AG09309 (cell line): ENCODE data around the gene CBLB.

Experiments used
- DNase-seq: peaks from one replicate; pipeline ENCODE4 v3.0.0-alpha.2; 2010; ENCODE audit warnings: low read depth
- H3K4me3 ChIP-seq: 2 replicates; pipeline ENCODE4 v1.5.1; 2011; ENCODE audit warnings: mild to moderate bottlenecking, low read depth, low read length, moderate library complexity; ENCODE audit not compliant: control insufficient read depth
- TF ChIP-seq, protein P1 (sequence below): IDR thresholded peaks from 2 replicates; pipeline ENCODE4 v1.5.1; 2011; ENCODE audit warnings: mild to moderate bottlenecking, low read depth, low read length, inconsistent platforms; ENCODE audit not compliant: insufficient read depth, control insufficient read depth; ENCODE audit errors: missing control alignments

The CBLB gene

DNA sequence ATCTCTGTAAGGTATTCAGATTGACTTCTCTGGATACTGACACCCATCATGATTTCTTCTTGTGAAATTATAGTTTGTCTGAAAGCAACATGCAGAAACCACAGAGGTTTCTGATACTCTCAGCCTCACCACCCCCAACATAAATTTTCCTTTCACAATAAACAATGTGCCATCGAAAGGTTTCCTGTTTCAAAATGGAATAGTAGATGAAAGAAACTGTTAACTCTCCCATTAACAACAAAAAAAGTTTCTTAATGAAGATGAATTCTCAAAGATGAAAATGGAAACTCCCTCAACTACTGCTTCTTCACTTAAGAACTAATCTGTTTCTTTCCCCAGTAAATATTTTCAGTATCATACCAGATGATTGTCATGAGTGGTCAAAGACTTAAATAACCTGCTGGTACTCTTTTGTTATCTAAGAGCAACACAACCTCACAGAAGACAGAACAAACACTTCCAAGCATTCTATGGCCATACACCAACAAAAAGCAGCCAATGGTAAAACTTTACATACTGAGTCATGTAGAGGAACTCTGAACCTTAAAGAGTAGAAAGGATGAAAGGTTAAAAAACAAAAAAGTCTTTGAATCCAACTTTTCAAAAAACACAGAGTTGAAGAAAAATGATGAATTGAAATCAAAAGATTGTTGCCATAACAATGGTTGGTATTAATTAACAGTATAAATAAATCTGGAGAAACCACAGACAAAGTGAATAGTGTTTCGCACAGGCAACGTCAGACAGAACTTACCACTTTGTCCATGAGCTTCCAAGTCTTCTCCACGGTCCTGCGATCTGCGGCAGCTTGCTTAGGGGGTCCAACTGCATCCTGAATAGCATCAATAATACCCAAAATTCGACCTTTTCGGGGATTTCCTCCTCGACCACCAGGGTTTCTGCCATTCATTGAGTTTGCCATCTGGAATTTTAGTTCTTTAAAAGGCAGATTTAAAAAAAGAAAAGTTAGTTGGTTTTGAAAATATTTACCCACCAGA, 1.9 kb downstream of the CBLB start:
- H3K4me3 ChIP-seq: peak overlapping the region; percentile 99
- no peak for DNase-seq
- TF ChIP-seq, protein P1, sequence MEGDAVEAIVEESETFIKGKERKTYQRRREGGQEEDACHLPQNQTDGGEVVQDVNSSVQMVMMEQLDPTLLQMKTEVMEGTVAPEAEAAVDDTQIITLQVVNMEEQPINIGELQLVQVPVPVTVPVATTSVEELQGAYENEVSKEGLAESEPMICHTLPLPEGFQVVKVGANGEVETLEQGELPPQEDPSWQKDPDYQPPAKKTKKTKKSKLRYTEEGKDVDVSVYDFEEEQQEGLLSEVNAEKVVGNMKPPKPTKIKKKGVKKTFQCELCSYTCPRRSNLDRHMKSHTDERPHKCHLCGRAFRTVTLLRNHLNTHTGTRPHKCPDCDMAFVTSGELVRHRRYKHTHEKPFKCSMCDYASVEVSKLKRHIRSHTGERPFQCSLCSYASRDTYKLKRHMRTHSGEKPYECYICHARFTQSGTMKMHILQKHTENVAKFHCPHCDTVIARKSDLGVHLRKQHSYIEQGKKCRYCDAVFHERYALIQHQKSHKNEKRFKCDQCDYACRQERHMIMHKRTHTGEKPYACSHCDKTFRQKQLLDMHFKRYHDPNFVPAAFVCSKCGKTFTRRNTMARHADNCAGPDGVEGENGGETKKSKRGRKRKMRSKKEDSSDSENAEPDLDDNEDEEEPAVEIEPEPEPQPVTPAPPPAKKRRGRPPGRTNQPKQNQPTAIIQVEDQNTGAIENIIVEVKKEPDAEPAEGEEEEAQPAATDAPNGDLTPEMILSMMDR: no peak

DNA sequence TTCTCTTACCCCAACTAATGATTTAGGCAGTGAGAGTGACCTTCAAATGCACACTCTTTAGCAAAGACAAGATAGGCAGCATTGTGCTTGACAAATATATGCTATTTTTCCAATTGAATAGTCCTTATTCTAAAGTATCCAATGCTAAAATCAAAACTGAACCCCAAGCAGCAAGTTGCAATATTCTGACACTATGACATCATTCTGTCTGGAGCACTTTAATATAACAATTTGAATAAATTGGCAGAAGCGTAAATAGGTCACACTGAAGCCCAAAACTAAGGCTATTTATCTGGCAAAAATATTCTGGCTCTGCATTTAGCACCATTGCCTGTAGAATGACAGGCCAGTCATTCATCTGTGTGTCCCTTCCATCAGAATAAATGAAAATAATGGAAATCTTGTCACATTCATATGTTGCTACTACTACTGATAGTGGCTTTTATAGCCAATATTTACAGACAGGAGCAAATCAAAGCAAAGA, 2.9 kb downstream of the CBLB start:
- TF ChIP-seq, protein P1: no peak
- DNase-seq: no peak
- peak overlapping the region; percentile 99 for H3K4me3 ChIP-seq

DNA sequence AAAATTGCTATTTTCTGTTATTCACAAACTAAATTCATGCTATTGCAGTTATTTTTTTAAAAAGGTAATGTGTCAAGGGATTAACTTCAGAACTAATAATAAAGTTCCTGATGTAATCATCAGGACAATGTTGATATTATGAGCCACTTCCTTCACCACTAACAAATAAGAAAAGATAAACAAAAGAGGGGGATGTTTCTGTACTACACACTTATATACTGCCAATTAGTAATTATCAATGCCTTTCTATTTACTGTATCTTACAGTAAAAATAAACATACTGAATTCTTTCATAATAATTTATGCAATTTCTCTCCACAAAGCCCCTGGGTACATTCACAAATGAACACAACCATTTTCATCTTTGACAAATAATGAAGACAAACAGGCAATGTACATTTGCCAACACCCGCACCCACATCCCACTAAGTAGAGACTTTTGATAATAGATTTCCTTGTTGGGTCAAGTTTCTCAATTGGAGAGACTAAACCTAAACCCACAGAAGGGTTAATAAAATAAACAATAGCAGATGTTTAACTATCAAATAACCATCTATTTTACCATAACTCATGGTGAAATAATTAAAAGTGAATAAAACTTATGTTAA, 3.7 kb downstream of the CBLB start:
- peak overlapping the region; percentile 99 for H3K4me3 ChIP-seq
- TF ChIP-seq, protein P1: no peak
- DNase-seq: no peak

DNA sequence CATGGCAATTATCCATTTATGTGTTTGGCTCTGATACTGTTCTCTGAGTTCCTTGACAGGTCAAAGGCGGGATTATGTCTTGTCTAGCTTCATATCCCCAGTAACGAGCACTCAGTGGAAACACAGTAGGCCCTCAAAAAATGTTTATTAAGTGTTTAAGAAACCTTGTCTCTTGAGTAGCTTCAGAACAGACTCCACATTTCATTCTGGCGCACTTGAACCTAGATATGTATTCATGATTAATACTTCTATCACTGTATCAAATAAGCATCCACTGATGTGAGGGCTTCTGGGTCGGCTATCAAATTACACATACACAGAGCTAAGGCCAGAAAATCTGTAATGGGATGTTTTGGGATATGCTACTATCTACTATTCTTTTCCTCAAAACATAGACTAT, 4.6 kb downstream of the CBLB start:
- DNase-seq: no peak
- H3K4me3 ChIP-seq: no peak overlapping the region
- TF ChIP-seq, protein P1: no peak

DNA sequence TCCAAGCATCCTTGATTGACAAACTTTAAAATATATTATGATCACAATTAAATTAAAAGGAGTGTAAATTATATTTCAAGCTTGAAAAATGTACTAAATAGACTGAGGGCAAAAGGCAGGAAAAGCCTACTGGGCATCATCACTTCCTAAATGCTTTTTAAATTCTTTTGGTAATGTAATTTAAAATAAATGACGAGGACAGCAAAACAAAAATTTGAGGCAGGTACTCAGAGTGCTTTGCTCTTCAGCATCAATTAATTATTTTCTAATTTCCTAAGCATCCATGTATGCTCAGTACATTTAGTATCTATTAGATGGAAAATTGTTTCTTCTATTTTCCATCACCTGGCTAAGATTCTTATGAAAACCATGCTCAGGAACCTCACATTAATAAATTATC, 5.2 kb downstream of the CBLB start:
- DNase-seq: no peak
- H3K4me3 ChIP-seq: no peak overlapping the region
- TF ChIP-seq, protein P1: no peak

DNA sequence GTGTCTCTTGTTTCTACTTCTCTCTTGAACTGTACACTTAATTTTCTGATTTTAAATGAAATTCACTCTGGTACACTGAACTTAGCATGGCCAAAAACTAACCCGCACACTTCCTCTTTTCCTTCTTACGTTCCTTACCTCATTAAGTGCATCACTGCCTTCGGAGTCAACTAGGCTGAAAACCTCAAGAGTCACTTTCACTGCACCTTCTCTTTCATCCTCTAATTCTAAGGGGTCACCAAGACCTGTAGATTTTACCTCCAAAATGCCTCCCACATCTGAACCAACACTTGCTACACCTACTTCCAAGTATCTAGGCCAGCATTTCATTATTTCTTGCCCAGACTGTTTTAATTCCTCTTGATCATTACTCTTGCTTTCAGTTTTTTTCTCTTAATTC, 6.6 kb downstream of the CBLB start:
- TF ChIP-seq, protein P1: no peak
- no peak for DNase-seq
- no peak overlapping the region for H3K4me3 ChIP-seq
